HL-60/S4 treated with phorbol 12-myristate 13-acetate at 8.2 ng/mL for 4 days and 3 days (cell line): ENCODE measurements around the gene CSNK1G3.

Experiments used
- in situ Hi-C: fragments of 300-500 bp; cut with MboI; formaldehyde crosslinking; loops from 2 replicates; pipeline ENCODE4 v1.15.0; 2022; ENCODE audit warnings: low sequenced_read_pairs

Gene CSNK1G3

GRCh38 chr5:123557907-123558306 is 45.9 kb downstream of the CSNK1G3 start:
- in situ Hi-C loops: no loop called here

- in situ Hi-C loops: no loop called here
Observed at GRCh38 chr5:123558762-123559433, 46.9 kb downstream of the CSNK1G3 start.

- in situ Hi-C loops: no loop called here
Observed at GRCh38 chr5:123559434-123559775, 47.4 kb downstream of the CSNK1G3 start.

GRCh38 chr5:123561230-123561629 is 49.3 kb downstream of the CSNK1G3 start:
- in situ Hi-C loops: no loop called here

- in situ Hi-C loops: no loop called here
Observed at GRCh38 chr5:123571927-123572326, 60.0 kb downstream of the CSNK1G3 start.

GRCh38 chr5:123578390-123578789 is 66.4 kb downstream of the CSNK1G3 start:
- in situ Hi-C loops: no loop called here

- in situ Hi-C loops: no loop called here
Observed at GRCh38 chr5:123579410-123579809, 67.4 kb downstream of the CSNK1G3 start.

GRCh38 chr5:123582550-123583285 is 70.7 kb downstream of the CSNK1G3 start:
- in situ Hi-C loops: no loop called here

- in situ Hi-C loops: no loop called here
Observed at GRCh38 chr5:123585871-123586270, 73.9 kb downstream of the CSNK1G3 start.

- in situ Hi-C loops: no loop called here
Observed at GRCh38 chr5:123594434-123594833, 82.5 kb downstream of the CSNK1G3 start.

GRCh38 chr5:123597018-123597417 is 85.0 kb downstream of the CSNK1G3 start:
- in situ Hi-C loops: no loop called here

- in situ Hi-C loops: no loop called here
Observed at GRCh38 chr5:123598028-123598689, 86.2 kb downstream of the CSNK1G3 start.

GRCh38 chr5:123599171-123599570 is 87.2 kb downstream of the CSNK1G3 start:
- in situ Hi-C loops: no loop called here

GRCh38 chr5:123601610-123602009 is 89.6 kb downstream of the CSNK1G3 start:
- in situ Hi-C loops: no loop called here

- in situ Hi-C loops: no loop called here
Observed at GRCh38 chr5:123605822-123606221, 93.8 kb downstream of the CSNK1G3 start.

- in situ Hi-C loops: no loop called here
Observed at GRCh38 chr5:123610209-123610608, 98.2 kb downstream of the CSNK1G3 start.

GRCh38 chr5:123610665-123611405 is 98.9 kb downstream of the CSNK1G3 start:
- in situ Hi-C loops: no loop called here

- in situ Hi-C loops: no loop called here
Observed at GRCh38 chr5:123611406-123611709, 99.4 kb downstream of the CSNK1G3 start.

GRCh38 chr5:123617561-123617960 is 105.6 kb downstream of the CSNK1G3 start:
- in situ Hi-C loops: no loop called here

GRCh38 chr5:123626051-123626450 is 114.1 kb downstream of the CSNK1G3 start:
- in situ Hi-C loops: no loop called here

GRCh38 chr5:123628860-123629544 is 117.0 kb downstream of the CSNK1G3 start:
- in situ Hi-C loops: no loop called here
